ENCODE data around the gene FRMD4B.

Gene FRMD4B

DNA sequence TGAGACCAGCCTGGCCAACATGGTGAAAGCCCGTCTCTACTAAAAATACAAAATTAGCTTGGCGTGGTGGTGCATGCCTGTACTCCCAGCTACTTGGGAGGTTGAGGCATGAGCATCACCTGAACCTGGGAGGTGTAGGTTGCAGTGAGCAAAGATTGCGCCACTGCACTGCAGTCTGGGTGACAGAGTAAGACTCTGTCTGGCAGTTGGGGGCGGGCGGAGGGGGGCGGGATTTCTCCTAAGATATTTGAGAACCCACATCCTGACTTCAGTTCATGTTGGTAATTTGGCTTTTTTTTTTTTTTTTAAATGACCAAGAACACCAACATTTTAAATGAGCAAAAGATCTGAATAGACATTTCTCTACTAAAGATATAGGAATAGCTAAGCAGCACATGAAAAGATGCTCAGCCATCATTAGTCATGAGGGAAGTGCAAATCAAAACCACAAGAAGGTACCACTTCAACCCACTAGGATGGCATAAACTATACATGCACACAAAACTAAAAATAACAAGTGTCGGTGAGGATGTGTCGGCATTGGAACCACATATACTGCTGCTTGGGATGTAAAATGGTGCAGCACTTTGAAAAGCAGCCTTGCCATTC is 187.9 kb downstream of the FRMD4B start:
- no peak for DNase-seq

DNA sequence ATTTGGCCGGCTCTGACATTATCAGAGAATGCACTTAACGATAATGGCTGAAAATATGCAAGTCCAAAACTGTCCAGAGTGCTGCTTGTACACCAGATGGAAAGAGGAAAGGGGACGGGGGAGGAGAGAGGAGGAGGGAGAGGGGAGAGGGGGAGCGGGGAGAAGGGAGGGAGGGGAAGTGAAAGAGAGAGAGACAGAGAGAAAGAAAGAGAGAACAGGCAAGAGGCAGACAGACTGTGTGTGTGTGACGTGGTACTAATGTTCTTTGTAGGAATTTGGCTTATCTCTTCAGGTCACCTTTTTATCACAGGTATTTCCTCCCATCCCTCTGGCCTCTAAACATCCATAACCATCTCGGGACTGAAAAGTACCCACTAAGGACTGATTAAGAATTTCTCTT is 188.4 kb downstream of the FRMD4B start:
- no peak for DNase-seq

DNA sequence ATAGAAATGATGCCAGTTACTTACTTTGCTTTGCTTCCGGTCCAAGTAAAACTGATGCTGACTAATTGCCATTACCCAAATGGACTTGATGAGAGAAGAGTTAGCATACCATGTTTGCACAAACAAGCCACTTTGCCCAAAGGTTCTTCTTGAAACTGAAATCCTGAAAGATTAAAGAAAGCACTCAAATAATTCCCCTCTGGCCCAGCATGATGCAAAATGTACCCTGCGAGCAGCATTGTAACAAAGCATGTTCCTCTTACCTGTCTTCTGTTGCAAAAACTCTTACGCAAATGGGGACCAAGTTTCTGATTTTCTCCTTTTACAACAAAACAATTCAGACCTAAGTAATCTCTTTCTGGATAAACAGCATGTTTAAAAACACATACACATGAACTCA is 189.0 kb downstream of the FRMD4B start:
- no peak for DNase-seq

DNA sequence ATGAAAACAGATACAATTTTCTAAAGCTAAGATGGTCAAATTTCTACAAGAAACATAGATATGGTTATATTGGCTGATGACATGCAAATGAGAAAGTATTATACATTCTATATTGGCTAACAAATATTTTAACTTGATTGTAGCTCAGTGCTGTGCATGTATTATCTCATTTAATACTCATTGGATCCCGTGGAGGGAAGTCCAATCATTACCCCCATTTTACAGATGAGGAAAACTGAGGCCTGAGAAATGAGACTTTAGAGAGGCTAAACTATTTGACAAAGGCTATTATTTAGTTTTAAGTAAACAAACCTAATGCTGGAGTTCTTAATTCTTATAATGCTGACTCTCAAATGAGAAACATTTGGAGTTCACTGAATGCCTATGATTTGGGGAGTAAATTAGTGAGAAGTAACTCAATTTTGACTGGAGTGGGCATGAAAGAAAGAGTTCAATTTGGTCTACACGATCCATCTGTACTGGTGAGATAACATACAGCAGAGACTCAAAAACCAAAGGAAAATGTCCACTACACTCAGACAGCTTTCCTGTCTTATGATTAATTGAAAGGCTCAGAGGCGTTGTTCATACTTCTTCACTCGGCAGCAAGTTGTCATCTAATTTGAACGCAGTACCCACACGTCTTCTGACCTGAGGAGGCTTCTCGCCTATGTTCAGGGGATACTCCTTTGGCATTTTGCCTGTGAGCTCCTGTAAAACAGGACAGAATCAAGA is 191.3 kb downstream of the FRMD4B start:
- no peak for DNase-seq

DNA sequence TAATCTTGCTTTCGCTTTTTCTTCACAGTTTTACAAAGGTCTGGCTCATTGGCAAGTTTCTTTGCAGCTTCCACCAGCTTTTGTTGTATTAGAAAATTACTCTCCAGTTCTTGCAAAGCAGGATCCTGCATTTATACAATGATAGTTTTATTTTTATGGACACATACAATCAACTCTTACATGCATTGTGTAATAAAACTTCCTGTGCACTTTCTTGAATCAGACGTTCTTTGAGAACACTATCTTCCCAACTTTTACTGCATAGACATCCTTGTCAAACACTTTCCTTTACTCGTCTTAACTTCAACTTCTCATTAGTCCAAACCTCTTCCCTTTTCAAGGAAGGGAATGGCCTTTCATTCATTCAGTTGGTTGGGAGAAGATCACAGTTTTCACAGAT is 192.1 kb downstream of the FRMD4B start:
- no peak for DNase-seq

DNA sequence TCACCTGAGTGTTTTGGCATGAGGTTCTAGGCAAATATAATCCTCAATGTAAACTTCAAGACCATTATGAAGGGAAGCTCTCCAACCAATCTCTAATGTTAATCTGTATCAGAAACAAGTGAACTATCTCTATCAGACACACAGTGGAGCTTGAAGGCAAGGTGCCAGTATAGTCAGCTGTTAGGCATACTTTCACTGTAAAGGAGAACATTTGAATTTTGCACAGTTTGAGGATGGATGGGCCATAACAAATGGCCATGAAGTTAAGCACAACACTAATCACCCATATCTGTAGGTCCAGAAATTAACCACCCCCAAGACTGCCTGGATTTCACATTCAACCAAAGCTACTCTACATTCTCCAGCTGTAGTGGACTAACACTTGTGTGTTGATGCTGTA is 194.4 kb downstream of the FRMD4B start:
- no peak for DNase-seq

DNA sequence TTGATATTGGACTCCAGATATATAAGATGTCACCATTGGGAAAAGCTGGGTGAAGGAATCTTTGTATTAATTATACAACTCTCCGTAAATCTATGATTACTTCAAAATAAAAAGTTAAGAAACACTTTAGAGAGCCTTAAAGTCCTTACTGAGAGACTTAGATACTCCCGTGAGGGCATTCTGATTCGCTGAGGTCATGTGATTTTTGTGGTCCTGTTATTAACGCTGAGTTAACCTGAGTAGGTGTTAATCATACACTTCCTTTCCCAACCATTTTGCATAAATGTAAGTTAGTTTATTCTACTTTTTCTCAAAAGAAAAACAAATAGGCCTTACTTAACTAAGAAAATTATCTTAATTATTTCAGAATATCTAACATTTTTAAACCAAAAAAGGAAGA is 196.4 kb downstream of the FRMD4B start:
- DNase-seq = no peak

DNA sequence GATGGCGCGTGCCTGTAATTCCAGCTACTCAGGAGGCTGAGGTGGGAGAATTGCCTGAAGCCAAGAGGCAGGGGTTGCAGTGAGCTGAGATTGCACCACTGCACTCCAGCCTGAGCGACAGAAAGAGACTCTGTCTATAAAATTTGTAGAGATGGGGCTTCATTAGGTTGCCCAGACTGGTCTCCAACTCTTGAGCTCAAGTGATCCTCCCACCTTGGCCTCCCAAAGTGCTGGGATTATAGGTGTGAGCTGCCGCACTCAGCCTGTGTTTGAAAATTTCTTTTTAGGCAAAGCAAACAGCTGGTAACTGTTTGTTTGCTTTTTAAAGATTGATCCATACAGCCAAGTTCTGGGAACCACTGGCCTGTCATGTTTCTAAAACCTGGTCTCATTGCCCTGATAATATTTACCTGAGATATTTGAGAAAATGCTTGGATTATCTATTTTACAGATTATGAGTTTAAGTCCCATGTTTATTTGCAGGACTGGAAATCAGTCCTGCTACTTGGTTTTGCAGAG is 199.3 kb downstream of the FRMD4B start:
- no peak for DNase-seq

DNA sequence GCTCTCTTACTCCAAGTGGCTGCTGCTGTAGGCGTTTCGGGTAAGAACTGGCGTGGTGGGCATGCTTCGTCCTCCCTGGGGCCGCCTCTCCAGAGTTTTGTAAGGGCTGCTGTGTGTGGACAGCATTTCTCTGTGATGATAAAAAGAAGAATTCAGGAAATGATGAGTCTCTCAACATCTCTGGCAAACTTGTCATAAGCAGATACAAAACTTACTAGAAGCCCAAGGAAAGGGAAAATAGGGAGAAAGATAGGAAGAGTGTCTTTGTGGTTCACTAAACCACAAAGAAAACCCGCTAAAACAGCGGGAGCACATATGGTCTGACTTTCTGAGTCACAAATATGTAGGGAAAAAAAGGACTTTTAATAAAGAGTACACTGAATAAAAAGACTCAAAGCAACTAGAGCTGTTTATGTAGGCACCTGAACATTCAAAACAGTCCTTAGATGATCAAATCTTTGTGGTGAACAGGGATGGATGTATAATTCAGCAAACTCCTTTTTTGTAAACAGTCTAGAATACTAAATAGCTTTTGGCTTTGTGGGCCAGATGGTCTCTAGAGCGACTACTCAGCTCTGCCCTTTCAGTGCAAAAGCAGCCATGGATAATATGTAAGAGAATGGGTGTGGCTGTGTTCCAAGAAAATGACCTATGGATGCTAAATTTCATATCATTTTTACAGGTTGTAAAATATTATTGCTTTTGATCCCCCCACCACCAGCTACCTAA is 203.1 kb downstream of the FRMD4B start:
- no peak for DNase-seq

DNA sequence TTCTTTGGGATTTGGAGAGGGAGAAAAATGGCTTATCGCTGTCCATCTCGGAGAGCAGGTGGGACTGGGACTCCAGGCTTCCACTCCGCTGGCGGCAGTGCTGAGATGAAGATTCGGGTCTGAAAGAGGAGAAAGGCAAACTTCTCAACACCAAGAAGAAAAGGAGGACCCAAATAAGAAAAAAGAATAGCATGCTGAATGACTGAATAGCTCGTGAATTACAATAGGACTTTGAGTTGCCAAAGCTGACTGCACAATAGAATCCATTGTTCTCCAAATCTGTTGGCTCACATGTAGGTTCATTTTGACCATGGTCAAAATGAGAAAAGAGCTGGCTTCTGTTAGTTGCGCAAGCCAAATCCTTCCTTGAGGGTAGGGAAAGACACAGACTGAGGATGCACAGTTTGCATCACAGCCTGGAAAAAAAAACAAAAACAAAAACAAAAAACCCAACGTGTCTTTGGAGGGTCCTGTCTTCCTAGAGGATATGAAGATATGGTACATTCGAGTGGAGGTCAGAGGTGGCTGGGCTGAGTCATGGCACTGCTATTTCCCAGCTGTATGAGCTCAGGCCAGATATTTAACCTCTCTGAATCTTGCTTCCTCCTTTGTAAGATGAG is 204.2 kb downstream of the FRMD4B start:
- no peak for DNase-seq

DNA sequence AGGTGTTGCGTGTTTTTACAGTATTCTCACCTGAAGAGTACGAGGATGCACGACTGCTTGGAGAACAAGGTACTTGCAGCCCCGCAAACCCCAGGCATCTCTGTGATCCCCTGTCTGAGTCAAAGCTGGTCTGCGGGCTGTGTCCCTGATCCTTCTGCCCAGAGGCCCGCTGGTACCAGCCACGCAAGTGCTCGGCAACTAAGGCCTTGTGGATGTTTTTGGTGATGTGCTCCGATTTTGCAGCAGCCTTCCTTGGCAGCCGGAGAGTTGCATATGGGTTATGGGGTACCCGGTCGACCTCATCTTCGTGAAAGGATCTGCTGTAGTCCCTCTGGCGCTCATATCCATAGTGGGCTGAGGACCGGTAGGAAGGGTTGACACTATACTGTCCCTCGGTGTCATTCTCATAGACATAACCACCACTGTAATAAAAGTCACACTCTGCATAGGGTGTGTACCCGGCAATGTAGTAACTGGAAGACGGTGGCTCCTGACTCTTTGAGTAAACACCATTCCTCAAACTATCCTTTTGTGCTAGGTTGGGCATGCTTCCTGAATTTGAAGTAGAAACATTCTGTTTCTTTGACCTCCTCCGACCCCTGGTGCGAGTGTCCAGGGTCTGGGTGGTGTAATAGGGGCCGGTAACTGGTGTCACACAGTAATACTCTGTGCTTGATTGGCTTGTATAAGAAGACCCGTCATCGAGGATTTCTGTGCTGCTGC is 204.9 kb downstream of the FRMD4B start:
- no peak for DNase-seq

DNA sequence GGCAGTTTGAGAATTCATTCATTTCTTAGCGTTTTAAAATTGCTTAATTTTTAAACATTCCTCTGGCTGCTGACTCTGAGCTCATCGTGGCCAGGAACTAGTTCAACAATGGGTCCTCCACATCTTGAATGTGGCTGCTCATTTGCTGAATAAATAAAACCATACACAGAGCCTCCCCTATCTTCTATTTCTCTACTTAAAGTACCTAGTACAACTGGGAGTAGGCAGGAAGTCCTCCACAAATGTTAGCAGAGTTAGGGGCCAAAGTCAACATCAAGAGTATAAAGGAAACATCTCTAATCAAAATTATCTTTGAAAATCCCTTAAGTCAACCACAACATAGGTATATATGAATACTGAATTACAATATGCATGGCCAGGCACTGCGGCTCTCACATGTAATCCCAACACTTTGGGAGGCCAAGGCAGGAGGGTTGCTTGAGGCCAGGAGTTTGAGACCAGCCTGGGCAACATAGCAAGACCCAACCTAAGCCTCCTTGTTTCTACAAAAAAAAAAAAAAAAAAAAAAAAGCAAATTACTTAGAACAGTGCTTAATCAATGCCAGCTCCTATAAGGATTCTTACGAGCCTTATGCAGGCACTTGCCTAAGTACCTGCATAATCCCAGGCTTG is 206.0 kb downstream of the FRMD4B start:
- no peak for DNase-seq

DNA sequence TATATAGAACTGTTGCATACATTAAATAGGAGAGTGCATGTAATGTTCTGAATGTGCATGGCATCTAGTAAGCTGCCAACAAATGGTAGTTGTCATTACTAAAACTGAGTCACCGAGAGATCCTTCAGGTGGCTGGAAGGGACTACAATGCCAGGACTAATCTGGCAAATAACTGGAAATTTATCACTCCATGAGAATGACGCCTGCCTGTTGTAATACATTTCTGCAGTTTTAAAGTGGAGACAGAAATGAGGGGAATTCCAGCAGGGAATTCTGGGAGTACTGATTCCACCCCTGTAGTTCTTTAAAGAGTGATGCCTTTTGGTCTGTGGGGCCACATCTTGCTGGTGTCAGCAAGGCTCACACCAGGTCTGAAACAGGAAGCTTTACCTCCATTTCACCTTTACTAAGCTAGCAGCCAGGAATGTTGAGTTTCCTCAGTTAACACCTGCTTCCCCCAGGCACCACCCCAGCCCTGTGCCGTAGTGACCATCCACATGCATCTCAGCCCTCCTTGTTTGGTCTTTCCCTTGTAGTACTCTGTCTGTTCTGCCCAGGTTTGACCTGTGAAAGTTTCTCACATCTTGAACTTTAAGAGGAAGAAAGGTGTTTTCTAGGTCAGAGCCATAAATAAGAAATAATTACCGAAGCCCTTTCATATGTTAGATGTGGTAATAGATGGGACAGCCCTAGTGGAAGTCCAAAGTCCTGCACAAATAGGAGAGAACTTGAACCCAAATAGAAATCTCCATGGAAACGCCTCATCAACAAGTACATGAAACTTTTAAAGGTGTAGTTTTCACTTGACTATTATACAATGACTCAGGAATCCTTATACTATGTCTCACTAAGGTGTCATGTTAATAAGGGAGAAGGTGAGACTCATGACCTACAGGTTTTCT is 206.8 kb downstream of the FRMD4B start:
- DNase-seq = no peak

DNA sequence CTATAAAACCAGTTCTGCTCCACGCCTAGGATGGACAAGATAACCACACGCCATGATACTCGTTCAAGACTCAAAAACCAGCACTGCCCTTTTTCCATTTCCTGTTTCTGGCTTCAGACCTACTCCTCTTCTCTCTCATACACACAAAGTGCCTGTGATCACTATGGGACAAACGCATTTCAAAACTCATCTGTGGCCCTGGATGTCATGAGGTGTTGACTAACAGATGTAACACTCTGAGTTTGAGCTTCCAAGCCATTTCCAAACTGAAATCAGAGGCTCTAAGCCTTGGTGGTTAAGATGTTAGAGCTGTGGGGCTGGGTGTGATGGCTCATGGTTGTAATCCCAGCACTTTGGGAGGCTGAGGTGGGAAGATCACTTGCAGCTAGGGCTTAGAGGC is 207.8 kb downstream of the FRMD4B start:
- no peak for DNase-seq

DNA sequence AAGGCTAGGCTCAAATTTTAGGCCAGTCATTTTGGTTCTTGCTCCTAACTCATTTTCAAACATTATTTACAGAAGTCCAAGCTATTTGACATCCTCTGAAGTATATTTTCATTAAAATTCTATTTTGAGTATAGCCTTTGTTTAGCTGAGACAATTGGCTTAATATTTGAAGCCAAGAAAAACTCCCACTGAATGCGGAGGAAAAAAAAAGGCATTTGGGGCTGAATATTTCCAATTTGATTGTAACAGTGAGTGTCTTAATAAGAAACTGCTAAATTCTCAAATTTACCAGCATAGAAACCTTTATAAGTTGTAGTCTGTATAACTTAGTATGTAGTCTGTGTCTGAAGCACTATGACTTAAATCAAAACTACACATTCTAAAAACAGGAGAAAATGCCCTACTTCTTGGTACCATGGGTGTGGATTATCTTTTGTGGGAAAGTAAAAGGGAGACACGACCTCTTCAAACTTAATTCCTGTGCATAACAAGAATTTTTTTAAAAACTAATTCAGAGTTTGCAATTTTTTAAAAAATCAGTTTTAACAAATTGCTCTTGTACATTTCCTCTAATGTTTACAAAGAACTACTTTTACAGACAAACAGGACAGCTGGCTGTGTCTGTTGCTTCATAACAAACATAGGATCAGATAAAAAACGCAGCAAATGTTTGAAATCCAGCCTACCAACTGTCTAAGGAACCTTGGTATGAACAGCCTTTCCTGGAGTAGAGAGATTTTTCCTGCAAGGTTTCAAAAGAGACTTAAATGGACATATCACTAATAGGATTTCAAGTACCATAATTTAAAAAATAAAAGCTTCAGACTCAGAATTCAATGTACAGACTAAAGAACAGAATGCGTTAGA is 210.8 kb downstream of the FRMD4B start:
- no peak for DNase-seq

DNA sequence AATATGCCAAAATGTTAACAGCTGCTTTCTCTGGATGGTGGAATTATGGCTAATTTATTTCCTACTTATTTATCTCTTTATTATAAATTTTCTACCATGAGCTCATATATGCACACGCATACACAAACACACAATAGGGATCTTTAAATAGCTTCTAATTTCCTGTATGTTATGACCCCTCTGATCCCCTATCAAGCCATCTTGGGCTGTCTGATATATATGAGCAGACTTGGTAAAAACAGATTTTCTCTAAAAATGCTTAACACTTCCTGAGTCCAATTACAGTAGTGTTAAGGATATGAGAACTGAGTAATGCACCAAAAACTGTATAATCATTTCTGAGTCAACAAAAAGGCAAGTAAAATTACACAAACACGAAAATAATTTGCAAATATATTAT is 211.4 kb downstream of the FRMD4B start:
- no peak for DNase-seq

DNA sequence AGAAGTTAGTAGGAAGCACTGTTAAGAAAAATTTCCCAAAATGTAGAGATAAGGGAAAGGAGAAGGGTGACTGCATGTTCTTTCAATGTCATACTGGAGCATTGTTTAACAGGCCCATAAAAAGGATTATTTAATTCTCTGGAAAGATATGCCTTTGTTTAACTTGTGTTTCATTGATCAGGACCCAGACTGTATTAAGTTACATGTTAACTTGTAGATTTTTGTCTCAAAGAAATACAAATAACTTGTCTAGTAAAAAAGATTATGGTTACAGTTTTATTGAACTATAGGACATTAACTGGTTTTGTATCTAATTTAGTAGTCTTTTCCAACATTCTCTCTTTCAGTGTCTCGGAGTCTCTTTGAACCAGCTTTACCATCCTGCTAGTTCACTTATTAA is 213.8 kb downstream of the FRMD4B start:
- DNase-seq = no peak

DNA sequence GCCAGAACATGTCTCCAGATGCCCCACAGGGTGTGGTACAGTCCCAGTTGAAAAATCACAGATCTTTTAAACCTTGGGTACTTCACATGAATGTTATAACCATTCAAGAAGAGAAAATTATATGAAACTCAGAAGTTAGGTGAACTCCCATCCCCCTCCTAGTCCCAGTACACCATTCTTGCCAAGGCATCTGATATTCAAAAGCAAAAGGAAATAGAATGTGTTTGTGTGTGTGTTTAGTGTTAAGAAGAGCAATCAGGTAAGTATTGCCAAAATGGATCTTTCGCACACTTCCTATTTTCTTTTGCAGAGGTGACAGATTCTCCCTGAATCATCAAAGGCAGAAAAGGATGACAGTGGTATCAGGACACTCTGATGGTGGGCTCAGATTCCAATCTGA is 219.4 kb downstream of the FRMD4B start:
- no peak for DNase-seq

DNA sequence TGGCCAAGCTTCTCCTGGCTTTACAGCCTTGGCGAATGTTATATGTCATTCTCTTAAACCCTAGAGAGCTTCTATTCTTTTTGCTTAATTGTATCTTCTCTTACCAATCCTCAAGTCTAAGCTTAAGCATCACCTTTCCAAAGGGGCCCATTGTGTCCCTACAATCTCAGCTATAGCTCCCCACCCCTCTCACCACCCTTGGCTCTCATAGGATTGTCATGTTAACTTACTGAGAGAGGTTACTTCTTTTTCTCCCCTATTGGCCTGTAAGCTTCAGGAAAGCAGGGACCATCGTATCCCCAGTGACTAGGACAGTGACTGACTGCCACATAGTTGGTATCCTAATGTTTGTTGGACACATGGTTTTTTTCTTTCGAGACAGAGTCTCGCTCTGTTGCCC is 220.1 kb downstream of the FRMD4B start:
- no peak for DNase-seq

DNA sequence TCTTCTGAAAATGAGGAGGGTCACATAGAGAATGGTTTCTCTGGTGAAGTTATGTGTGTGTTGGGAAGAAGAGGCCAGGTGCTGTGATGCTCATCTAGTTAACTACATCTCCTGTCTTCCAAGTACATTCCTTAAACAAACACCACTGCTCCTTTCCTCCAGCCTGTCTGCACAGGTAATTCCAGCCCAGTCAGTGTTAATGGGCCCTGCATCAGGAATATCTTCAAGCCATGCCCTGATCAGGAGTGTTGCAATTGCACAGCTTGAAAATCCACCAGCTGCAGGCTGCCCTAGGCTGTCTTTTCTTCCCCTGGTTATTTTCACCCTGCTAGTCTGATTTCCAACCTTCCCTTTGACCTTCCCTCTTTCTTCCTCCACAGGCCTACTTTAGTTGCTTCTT is 221.6 kb downstream of the FRMD4B start:
- DNase-seq = no peak
